Hippocampal formation (tissue), 2 donors: ENCODE results near the gene SH2D5.

Experiments
- DNase-seq, 2 donors: peaks; one replicate each; lab custom pipeline; 2025; lab: John Stamatoyannopoulos, UW

SH2D5 gene

DNA sequence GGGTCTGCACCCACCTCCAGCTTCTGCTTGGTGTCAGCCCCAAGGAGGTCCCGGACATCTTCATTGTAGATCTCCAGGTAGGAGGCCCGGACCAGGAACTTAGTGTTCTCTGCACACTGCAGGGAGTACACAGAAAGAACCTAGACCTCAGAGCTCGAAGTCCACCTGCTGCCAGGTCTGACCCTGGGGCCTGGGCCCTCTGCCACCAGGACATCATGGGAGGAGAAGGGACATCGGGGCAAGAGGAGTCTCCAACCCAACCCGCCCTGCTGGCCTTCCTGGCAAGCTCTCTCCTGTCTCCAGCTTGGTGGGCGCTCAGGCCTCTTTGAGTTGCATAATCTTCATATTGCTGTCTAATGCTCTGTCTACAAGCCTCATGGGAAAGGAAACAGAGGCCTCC is 19.1 kb downstream of the SH2D5 start:
- no peak for DNase-seq

DNA sequence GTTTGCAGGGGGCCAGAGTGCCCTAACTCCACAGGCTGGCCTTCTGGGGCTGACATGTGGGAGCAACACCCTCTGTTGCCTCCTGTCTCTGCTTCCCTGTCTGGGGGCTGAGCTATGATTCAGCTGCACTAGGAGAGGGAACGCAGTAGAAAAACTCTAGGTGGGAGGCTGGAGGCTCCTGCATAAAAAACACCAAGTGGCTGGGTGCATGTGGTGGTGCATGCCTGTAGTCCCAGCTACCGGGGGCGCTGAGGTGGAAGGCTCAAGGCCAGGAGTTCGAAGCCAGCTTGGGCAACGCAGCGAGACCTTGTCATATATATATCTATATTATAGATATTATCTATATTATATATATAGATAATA is 20.3 kb downstream of the SH2D5 start:
- no peak for DNase-seq

DNA sequence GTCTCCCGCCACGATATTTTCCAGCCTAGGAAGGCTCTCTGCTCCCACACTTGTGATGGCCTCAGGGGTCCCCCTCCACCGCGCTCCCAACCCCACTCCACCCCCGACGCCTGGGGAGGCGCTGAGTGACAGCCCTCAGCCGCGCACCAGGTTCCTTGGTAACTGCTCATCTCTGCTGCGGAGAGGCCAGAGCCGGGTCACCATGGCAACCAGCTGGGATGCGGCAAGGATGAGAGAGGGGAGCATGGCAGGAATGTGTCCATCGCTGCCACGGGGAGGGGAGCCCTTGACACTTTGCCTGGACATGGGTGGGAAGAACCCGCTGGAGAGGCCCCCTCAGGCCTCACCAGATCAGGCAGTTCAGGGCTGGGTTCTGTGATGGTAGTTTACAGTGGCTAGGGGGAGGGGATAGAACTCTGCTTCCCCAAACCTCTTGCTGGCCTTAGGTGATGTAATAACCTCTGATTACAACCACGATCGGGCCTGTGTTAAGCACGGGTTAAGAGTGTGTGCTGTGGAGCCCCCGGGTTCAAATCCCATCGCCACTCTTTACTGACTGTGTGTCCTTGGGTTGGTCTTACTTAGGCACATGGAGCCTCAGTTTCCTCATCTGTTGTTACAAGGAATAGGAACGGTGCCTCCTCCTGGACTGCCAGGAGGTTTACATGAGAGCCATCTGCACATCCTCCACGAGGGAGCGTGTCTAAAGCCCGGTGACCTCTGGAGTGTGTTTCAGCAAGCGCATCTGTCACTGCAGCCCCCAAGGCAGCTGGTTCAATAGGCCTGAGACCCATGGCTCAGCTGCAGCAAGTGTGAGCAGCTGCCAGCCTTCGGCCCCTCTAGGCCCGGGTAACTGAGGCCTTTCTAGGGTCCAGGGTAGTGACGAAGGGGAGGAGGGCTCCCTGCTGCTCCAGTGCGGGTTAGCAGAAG is 21.0 kb downstream of the SH2D5 start:
- no peak for DNase-seq

DNA sequence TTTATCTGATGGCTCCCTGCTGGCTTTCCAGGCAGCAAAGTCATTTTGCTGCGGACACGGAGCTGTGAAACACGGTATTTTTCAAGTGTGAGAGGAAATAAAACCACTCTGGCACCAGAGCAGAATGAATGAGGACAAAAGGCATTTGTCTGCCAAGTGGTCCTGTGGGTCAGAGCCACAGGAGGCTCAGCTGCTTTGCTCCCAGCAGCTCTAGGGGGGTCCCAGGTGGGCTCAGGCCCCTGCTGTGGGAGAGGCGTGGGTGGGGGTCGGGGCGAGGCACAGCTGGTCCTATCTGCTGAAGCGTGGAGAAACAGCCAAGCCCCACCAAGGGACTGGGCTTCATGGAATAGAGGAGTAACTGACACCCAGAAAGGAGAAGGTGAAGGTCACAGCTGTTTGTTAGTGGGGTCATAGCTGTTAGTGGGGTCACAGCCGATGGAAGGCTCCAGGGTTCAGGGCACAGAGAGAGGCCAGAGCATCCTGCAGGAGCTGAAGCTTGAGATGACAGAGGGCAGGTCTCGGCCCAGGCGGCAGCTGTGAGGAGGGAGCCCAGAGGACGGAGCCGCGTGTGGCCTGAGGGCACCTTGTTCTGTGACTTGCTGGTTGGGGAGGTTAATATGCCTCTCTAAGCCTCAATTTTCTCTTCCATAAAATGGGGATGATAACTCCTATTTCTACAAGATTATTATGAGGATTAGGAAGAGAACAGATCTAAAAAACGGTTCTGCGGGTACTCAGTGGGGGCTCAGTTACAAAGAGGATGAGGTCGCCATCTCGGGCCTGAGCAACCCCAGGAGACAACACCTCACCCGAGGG is 21.8 kb downstream of the SH2D5 start:
- no peak for DNase-seq

DNA sequence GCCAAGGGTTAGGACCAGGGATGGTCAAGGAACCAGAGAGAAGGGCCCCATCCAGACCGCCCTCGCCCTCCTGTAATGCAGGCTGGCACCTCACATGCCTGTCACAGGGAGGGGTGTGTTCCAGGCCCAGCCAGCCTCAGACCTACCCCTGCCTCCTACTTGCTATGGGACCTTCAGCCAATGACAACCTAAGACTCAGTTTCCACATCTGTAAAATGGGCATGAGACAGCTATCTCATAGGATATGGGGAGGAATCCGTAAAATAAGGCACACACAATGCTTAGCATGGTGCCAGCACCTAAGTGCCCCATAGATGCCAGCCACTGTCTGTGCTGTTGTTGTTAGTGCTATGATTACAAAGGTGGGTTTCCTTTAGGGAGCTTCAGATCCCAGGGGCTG is 22.6 kb downstream of the SH2D5 start:
- DNase-seq: no peak

DNA sequence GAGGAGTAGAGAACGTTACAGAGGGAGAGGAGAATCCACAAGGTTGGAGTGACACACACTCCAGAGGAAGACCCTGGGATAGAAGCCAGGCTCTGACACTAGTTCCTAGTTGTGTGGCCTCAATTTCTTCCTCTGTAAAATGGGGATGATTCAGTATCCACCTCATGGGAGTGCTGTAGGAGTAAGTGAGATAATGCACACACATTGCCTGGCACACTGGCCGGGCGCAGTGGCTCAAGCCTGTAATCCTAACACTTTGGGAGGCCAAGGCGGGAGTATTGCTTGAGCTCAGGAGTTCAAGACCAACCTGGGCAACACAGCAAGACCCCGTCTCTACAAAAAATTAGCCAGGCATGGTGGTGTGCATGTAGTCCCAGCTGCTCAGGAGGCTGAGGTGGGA is 23.6 kb downstream of the SH2D5 start:
- no peak for DNase-seq

DNA sequence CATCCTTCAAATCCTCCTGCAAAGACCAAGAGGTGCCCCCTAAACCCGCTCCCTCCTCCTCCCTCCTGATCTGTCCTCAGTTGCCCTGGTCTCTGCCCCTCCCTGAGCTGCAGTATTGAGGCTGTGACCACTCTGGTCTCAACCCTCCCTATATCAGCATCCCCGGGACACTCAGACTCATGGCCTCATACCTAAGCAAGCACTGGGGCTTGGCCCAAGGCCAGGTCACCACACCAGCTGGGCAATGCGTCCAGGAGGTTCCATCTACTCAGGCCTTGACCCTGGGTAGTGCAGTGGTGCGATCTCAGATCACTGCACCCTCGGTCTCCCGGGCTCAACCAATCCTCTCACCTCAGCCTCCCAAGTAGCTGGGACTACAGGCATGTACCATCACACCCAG is 24.4 kb downstream of the SH2D5 start:
- no peak for DNase-seq

DNA sequence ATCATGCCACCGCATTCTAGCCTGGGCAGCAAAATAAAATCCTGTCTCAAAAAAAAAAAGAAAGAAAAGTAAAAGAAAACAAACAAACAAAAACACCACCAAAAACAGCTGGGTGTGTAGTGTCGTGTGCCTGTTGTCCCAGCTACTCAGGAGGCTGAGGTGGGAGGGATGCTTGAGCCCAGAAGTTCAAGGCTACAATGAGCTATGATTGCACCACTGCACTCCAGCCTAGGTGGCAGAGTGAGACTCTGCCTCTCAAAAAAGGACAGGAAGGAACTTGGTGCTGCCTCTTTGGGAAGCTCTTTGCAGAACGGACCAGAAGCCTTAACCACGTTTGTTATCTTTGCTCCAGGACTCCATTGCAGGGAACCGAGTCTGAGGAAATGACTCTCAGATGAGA is 25.7 kb downstream of the SH2D5 start:
- no peak for DNase-seq

DNA sequence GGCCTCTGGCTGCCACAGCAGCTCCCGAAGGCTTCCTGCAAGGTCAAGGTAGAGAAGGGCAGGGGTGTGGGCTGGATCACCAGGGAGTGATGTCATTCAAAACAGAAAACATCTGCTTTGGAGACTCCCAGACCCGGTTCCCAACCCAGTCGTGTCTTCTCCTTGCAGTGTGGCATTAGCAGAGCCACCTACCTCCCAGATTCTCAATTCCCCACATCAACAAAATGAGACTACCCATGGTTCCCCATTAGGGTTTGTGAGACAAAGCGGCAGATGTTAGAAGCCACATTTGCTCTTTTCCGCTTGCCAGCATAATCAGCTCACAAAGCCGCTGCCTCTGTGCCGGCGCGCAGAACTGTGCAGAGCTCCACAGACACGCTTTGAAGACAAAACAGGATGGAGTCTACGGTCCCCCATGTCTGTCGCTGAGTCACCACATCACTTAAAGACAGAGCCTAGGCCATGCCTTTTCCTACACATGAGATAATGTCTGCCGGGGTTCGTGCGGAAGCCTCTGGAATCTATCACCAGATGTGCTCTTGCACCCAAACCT is 27.2 kb downstream of the SH2D5 start:
- no peak for DNase-seq

DNA sequence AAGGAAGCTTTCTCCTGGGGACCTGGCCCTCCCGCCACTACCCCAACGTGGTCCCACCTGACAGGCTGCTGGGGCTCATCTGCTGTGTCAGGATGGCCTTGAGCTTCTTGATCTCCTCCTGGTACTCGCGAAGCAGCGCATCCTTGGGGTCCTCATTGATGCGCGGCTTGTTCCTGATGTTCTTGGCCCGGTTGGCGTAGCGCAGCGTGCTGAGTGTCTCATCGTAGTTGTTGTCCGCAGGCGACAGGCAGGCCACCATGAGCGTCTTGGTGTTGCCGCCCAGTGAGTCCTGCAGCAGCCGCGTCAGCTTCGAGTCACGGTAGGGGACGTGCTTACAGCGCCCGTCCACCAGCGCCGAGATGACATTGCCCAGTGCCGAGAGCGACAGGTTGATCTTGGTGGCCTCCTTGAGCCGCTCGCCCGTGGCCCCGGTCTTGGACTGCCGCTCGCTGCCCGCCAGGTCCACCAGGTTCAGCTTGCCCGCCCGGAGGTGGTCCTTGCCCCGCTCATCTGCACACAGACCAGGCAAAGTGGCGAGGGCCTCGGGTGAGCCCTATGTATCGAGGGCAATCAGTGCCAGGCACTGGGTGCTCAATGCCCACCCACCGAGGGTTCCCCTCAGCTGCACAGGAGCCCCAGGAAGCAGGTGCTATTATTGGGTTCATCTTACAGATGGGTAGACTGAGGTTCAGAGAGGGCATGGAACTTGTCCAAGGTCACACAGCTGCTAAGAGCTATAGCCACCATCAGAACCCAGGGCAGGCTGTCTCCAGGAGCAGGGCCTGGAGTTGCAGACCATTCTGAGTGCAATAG is 27.9 kb downstream of the SH2D5 start:
- DNase-seq: no peak

DNA sequence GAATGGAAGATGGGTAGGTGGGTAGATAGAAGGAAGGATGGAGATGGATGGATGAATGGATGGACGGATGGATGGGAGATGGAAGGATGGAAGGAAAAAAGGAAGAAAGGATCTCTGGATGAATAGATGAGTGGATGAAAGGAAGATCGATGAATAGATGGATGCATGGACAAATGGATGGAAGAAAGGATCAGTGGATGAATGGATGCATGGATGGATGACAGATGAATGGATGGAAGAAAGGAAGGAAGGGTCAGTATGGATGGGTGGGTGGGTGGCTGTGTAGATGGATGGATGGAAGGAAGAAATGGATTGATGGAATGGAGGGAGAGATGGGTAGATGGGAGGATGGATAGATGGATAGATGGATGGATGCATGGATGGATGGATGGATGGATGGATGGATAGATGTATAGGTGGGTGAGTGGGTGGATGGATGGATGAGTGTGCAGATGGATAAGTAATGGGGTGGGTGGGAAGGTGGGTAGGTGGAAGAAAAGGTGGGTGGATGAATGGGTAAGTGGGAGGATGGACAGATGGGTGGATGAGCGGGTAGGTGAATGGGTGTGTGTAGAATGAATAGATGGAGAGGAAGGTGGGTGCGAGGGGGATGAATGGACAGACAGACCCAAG is 29.3 kb downstream of the SH2D5 start:
- no peak for DNase-seq

DNA sequence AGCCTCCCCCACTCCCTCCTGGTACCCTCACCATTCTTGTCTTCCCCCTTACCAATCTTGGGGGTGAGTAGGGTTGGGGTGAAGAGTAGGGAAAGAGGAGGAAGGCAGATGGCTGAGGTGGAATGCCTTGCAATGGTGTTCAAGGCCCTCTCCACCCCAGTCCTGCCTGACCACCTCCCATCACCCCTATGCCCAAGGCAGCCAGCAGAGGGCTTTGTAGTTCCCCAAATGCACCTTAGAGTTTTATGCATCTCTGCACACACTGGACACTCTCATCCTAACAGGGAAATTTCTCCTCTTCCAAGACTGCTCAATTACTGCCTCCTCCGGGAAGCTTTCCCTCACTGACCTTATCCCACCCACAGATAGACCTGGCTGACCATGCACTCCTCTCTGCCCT is 30.1 kb downstream of the SH2D5 start:
- no peak for DNase-seq

DNA sequence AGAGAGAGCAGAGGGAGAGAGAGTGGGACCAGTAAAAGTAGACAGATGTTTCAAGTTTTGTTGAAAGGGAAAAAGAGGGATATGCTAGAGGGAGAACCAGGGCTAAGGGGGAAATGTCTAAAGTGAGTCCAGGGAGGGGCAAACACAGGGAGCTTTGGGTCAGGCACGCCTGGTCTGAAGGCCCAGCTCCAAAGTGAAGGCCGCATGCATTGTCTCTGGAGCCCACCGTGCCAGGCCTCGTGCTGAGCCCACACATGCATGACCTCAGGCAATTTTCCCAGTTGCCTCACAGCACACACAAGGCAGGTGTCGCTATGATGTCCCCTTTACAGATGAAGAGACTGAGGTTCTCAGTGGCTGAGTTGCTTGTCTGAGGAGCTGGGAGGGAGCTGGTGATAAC is 30.7 kb downstream of the SH2D5 start:
- no peak for DNase-seq

DNA sequence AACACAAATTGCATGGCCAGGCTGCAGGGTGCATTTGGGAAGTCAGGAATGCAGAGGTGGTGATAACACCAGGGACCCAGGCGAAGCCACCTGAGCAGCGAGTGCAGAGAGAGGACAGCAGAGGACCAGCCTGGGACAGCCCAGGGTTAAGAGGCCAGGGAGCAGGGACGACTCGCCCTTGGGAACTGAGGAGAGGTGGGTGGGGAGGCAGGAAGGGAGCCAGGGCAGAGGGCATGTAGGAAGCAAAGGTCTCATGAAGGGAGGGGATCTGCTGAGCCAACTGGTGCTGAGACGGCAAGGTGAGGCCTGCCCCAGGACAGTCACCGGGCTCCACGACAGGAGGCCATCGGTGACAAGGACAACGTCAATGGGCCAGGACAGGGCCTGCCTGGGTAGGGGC is 31.1 kb downstream of the SH2D5 start:
- DNase-seq: no peak

DNA sequence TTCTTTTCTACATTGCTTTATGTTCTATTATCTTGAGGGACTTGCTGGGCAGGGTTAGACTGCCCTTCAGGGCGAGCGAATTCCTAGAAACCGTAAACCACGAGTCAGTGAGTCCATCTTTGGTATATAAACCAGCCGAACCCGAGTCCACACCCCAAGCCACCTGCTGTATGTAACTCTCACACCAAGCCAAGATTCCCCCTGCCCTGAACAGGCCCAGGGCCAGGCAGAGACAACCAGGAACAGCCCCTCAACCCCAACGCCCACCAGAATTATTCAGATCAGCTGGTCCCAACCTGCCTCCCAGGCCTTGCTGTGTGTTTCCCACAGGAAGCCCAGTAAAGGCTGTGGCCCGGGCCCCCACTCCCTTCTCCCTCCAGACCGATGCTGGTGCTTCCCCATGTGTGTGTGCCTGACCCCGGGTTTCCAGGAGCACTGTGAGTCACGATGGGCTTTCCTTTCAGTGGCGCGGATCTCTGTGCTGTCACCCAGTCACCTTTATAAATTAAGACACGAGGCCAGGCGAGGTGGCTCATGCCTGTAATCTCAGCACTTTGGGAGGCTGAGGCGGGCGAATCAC is 31.8 kb downstream of the SH2D5 start:
- DNase-seq: no peak

DNA sequence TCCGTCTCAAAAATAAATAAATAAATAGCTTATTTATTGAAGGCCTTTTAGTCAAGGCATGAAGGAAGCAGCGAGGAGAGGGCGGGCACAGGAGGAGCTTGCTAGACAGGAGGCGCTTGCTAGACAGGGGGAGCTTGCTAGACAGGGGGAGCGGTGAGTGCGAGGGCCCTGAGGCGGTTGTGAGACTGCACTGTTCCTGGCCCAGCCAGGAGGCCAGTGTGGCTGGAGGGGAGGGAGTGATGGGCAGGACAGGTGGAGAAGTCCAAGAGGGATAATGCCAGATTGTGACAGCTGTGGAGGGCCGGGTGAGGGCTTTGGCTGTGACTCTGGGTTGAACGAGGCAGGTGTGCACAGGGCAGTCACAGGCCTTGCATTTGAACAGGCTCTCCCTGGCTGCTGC is 32.9 kb downstream of the SH2D5 start:
- no peak for DNase-seq

DNA sequence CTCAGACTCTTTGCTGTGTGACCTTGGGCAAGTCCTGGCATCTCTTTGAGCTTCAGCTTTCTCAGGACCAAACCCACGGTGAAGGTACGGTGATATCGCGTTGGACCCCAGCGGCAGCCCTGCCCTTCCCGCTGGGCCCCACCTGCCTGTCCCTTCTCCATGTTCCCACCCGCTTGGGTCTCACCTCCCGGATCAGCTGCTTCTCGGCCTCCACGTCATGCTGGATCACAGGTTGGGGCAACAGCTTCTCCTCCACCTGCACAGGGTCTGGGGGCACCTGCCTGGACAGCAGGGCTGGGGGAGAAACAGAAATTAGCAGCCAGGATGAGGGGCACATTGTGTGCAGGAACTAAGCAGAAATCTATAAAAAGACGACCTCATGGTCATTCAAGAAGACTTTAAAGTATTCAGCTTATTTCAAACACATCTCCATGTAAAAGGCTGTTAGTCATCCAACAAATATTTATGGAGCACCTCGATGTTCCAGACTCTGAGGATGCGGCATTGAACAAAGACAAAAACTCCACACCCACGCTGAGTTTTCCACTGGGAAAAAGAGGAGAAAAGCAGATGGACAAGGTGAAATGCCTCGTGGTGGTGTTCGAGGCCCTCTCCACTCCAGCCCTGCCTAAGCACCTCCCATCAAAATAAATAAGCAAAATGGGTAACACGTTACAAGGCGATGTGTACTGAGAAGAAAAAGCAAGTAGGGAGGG is 34.1 kb downstream of the SH2D5 start:
- no peak for DNase-seq

DNA sequence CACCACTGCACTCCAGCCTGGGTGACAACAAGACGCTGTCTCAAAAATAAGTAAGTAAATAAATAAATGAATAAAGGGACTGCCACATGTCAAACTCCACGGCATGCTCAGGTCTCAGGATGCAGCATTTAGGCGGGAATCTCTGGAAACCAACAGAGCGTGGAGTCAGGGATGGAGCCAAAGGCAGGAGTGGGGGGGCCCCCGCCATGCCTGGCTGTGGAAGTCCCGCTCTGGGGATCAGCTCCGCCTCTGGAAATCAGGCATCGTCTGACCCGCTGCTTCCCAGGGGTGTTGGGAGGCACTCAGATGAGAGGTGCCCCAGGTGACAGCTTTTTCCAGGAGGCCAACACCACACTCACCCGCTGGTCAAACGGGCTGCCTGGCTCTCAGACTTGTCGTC is 34.9 kb downstream of the SH2D5 start:
- DNase-seq: no peak

DNA sequence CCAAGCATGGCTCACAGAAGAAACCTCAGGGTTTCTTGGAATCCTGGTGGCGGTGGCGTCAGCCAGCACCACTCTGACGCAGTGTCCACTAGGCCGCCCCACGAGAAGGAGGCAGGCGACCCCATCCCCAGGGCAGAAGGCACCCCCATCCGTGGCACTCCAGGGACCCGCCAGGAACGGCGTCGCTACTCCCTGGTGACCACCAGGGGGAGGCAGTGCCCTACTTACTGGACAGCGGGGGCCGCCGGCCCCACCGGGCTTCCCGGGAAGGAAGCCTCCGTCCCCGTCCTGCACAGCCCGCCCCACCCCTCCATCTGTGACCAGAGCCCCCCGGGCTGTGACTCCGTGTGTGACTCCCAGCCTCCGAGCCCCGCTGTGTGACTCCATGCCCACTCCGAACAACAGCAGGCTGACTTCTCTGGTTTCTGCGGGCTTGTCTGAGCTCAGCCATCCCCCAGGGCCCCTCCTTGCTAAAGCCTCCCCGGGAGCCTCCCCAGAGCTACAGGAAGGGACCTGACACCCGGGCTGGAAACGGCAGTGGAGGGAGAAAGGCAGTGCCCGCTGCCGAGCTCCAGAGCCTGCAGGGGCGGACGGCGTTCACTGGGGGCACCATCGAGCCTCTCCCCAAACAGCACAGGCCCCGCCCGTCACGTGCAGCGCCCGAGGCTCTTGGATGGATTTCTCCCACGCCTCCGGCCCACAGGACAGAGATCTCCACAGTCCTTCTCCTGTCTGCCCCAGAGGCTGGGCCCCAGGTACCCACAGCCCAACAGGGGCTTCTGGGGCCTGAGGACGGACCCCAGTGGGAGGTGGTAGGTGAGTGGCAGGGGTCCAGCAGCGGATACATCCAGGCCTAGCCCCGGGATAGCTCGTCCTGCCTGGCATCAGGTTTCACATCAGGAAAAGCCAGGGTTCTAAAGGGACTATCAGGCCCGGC is 35.8 kb downstream of the SH2D5 start:
- DNase-seq: peak; percentile 67 to 71
